Activated CD8-positive, alpha-beta memory T cell treated with anti-CD3 and anti-CD28 coated beads, Interleukin-2, amount 50 U/mL, for 48 hours (primary cell): ENCODE measurements around the gene C19orf44.
"Not testable (repeated sequence)": the region's sequence is repeated elsewhere in the genome, so short reads cannot be mapped to it uniquely, and the experiment has no call there.

Source experiments
- DNase-seq: peaks from one replicate; pipeline ENCODE4 v3.0.0-alpha.2; 2020

C19orf44 gene

DNA sequence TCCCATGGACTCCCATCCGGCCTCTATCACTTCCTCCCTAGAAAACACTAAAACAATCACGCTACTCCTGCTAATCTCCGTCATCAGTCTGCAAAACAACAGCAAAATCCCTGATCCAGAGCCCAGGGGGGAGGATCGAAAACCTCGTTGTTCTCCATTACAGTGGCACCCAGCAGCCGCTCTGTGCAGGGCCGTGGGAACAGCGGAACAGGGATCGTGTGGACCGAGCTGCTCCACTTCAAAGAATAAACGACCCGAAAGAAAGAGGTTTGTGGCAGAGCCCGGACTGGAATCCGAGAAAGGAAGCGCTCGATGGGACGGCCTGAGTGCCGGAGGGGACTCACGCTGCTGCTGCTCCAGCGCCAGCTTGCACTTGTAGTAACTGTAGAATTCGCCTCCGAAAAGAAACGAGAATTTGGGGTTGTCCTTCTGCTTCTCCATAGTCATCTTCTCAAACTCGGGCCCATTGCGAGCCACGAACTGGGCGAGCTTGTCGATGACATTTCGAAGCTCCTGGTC is 45.4 kb downstream of the C19orf44 start:
- no peak for DNase-seq

DNA sequence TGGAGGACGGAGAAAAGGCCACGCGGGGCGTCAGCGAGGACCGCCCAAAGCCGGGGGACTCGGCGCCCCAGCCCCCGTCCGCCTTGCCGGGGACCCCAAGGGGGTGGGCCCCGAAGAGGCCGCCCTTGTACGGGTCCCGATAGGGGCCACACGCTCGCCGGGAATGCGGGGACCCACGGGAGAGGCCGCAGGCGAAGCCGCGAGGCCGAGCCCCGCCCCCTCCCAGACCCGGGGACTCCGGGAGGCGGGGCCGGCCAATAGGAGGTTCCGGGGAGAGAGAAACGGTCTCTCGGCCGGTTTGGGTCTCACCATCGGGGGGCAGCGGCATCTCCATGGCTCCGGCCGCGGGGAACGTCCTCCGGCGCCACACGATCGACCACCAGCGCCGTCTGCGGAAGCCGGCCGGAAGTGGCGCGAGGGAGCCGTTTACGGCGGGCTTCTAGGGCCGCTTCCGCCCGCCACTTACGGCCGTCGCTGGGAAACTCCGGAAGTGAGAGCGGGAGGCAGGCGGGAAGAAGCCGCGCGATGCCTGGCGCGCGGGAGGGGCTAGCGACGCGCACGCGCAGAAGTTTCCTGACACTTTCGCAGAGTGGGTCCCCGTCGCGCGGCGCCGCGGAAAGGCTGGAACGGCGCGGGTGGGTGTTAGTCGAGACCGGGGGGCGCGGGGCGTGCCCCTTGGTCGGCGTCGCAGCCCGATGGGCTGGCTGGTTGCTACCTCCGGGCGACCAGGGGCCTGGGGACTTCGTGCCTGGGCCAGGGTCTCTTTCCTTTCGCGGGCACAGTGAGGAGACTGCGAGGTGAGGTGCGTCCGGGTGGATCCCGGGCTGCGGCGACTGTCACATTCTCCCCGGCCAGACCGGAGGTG is 46.1 kb downstream of the C19orf44 start, which contains the start of gene CHERP:
TSS of gene CHERP (minus strand) at position 393 of the 865 bp plus-strand sequence. CDS start at position 334, 59 bp downstream.
- peak; percentile 96 for DNase-seq

DNA sequence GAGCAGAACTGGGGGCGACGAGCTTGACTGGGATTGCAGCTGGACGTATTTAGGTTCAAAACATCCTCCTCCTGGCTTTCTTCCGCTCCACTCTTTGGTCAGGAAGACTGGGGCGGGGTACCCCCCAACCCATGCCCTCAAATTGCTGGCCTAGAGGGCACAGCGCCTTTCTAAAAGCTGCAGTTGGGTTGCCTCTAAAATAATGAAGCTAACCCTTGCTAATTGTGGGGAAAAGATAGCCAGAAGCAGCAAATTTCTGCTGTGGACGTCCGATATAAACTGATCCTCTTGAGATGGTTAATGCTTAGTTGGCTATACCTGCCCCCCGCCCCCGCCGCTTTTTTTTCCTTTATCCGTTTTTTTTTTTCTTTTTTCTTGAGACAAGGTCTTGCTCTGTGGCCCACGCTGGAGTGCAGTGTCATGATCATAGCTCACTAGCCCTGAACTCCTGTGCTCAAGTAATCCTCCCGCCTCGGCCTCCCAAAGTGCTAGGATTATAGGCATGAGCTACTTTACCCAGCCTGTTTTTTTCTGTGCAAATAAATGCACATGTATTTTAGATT is 46.8 kb downstream of the C19orf44 start:
- DNase-seq: no peak

GRCh38 chr19:16543734-16544133 is 47.5 kb downstream of the C19orf44 start:
- not testable (repeated sequence) for DNase-seq

- DNase-seq: no peak
Observed at GRCh38 chr19:16544473-16545231, 48.5 kb downstream of the C19orf44 start.

DNA sequence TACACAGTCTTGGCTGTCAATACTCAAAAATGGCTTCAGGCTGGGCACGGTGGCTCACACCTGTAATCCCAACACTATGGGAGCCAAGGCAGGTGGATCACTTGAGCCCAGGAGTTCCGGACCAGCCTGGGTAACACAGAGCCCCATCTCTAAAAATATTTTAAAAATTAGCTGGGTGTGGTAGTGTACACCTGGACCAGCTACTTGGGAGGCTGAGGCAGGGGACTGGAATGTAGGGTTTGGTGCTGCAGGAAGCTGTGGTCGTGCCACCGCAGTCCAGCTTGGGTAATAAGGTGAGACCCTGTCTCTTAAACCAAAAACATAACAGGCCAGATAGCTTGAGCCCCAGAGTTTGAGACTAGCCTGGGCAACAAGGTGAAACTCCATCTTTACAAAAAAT is 52.8 kb downstream of the C19orf44 start:
- DNase-seq: no peak

- DNase-seq: not testable (repeated sequence)
Observed at GRCh38 chr19:16551902-16552301, 55.7 kb downstream of the C19orf44 start.

- no peak for DNase-seq
Observed at GRCh38 chr19:16554776-16555175, 58.6 kb downstream of the C19orf44 start.

- DNase-seq: no peak
Observed at GRCh38 chr19:16559780-16560276, 63.6 kb downstream of the C19orf44 start.

- no peak for DNase-seq
Observed at GRCh38 chr19:16561382-16561781, 65.2 kb downstream of the C19orf44 start.

GRCh38 chr19:16562608-16563025 is 66.4 kb downstream of the C19orf44 start:
- DNase-seq: no peak

DNA sequence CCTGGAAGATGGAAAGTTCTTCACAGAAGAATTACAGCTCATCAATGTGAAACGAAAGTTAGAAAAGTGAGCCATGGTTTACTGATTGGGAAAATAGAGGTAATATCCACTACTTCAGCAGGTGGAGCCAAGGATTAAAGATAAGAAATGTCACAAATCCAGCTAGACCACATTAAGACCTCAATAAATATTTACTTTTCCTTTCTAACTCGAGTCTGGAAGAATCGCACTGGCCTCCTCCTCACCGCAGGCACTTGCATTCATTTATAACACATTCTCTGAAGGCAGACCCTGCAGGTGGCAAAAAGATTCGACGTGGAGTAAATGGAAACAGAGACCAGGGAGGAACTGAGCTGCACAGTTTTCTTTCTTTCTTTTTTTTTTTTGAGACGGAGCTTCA is 68.6 kb downstream of the C19orf44 start:
- no peak for DNase-seq

DNA sequence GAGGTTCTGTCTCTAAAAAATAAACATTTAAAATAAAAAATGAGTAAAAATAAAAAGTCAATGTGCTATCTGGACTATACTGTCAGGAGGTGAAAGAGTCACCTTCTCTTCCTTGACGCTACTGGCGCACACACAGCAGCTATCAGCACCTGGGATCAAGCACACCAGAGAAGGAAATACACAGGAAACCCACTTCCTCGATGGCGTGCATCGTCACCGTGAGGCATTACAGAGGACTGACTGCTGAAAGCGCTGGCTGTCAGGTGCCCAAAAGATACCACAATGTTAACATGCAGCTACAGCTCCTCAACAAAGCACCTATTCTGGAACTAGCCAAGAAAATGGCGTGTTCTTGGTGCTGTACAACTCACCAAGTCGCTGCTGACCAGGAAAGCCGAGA is 70.0 kb downstream of the C19orf44 start:
- DNase-seq: peak; percentile 73

DNA sequence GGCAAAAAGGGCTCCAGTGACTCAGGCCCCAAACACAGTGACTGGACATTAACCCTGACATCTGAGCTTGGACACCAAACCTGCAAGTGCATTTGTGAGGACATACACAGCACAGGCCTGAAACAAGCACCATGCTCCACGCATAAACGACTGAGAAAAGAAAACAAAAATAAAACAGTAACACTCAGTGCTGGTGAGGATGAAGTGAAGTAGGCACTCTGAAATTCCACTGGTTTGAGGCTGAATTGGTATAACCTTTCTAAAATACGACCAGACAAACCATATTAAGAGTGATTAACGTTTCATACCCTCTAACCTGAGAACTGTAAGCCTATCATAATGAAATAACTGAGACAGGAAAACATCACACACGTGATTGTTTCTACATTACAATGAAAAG is 70.5 kb downstream of the C19orf44 start:
- no peak for DNase-seq

DNA sequence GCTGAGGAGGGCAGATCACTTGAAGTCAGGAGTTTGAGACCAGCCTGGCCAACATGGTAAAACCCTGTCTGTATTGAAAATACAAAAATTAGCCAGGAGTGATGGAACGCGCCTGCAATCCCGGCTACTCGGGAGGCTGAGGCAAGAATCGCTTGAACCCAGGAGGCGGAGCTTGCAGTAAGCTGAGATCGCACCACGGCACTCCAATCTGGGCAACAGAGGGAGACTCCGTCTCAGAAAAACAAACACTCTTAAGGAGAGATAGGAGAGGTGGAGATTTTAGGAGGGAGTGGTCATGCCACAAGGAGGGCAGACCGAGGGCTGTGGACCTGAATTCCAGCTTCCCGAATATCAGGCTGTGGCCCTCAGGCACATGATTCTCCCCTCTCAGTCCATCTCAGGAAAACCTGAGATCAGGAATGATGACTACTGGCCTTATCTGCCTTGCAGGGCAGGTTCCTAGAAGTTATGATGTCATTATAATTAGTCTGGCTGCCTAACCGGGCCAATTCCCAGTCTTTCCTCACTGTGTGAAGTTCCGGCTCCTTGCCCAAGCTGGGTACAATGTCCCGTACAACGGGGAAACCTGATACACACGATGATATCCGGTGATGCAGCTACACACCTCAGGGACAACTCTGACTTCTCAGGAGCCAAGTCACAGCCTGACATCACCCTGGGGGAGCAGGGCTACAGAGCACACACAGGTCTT is 73.6 kb downstream of the C19orf44 start:
- no peak for DNase-seq
